OCI-LY7 (cell line): ENCODE data around the gene LCP1. TPM values are rescaled to one million over a fixed set of nuclear protein-coding genes. Genes with fewer than 3 reads are reported as not detected.
"Not testable (repeated sequence)": the region's sequence is repeated elsewhere in the genome, so short reads cannot be mapped to it uniquely, and the experiment has no call there.

ENCODE experiments used
- BruUV-seq: library from RNA; stranded (reverse); fragments of 400-500 nt; replicated peaks from 2 replicates; lab custom pipeline; 2021; lab: Mats Ljungman, UMichigan
- CTCF ChIA-PET: fragments of 300-600 bp; sonication (Branson Sonifier 250); formaldehyde crosslinking; loops from one replicate; lab custom pipeline; 2022; ENCODE audit warnings: antibody characterized with exemption; ENCODE audit not compliant: unreplicated experiment; lab: Charles Lee
- POLR2A ChIA-PET: fragments of 300-600 bp; sonication (Branson Sonifier 250); formaldehyde crosslinking; loops from one replicate; lab custom pipeline; 2022; ENCODE audit warnings: antibody characterized with exemption; lab: Charles Lee
- DNase-seq: peaks from one replicate; pipeline ENCODE4 v3.0.0-alpha.2; 2015; ENCODE audit warnings: low spot score
- H2AFZ ChIP-seq: fragments of 200-600 bp; sonication (generic), shearing (Covaris generic); 2 replicates; pipeline ENCODE4 v1.6.1; 2014; ENCODE audit warnings: mild to moderate bottlenecking, antibody characterized with exemption, low read length, moderate library complexity
- H3K27ac ChIP-seq: fragments of 200-600 bp; sonication (generic); 2 replicates; pipeline ENCODE4 v1.5.1; 2014; ENCODE audit warnings: mixed run types, low read depth, mild to moderate bottlenecking, moderate library complexity, low read length, inconsistent platforms; ENCODE audit not compliant: poor library complexity, severe bottlenecking
- H3K36me3 ChIP-seq: fragments of 200-600 bp; sonication (generic); 2 replicates; pipeline ENCODE4 v1.6.1; 2014; ENCODE audit warnings: mild to moderate bottlenecking, antibody characterized with exemption, low read length, moderate library complexity, mixed read lengths; ENCODE audit not compliant: insufficient read depth
- H3K4me1 ChIP-seq: fragments of 200-600 bp; sonication (generic); 2 replicates; pipeline ENCODE4 v1.5.1; 2014; ENCODE audit warnings: mild to moderate bottlenecking, low read length; ENCODE audit not compliant: insufficient read depth, poor library complexity, severe bottlenecking
- H3K4me2 ChIP-seq: fragments of 200-600 bp; sonication (generic); 2 replicates; pipeline ENCODE4 v1.6.1; 2014; ENCODE audit warnings: mild to moderate bottlenecking, low read length
- H3K4me3 ChIP-seq: fragments of 200-600 bp; sonication (generic); 2 replicates; pipeline ENCODE4 v1.5.1; 2014; ENCODE audit warnings: mild to moderate bottlenecking, low read depth, low read length; ENCODE audit not compliant: poor library complexity, severe bottlenecking
- H3K79me2 ChIP-seq: fragments of 200-600 bp; sonication (generic); 2 replicates; pipeline ENCODE4 v1.6.1; 2016; ENCODE audit warnings: low read depth, mild to moderate bottlenecking, low read length, moderate library complexity, mixed read lengths; ENCODE audit not compliant: insufficient read depth
- H3K9me2 ChIP-seq: fragments of 200-600 bp; sonication (generic); 2 replicates; pipeline ENCODE4 v1.6.1; 2016; ENCODE audit warnings: mild to moderate bottlenecking, low read length, mixed read lengths; ENCODE audit not compliant: insufficient read depth
- H3K9me3 ChIP-seq: fragments of 200-600 bp; sonication (generic); 2 replicates; pipeline ENCODE4 v1.6.1; 2014; ENCODE audit warnings: mild to moderate bottlenecking, mixed run types, low read length, mixed read lengths
- H4K20me1 ChIP-seq: fragments of 200-600 bp; sonication (generic); 2 replicates; pipeline ENCODE4 v1.6.1; 2014; ENCODE audit warnings: mild to moderate bottlenecking, antibody characterized with exemption, low read length, moderate library complexity, mixed read lengths; ENCODE audit not compliant: insufficient read depth
- EZH2phosphoT487 ChIP-seq: fragments of 200-600 bp; sonication (generic); IDR thresholded peaks from 2 replicates; pipeline ENCODE4 v1.6.1; 2018; ENCODE audit warnings: low read depth, borderline replicate concordance, mild to moderate bottlenecking, mixed run types, antibody characterized with exemption, low read length, moderate library complexity, mixed read lengths
- intact Hi-C: fragments of 100-400 bp; cut with micrococcal nuclease; formaldehyde crosslinking; loops from one replicate; pipeline ENCODE4 v1.10.0; 2022; ENCODE audit not compliant: unreplicated experiment
- total RNA-seq, 2 experiments: library from RNA; depleted of rRNA in 1 of 2; stranded (reverse); fragments of >200 nt in 1 of 2; shearing (Covaris generic) in 1 of 2; gene quantifications; 2 replicates each; pipeline ENCODE4 v1.2.3, GENCODE V29; 2014 to 2022
- TF ChIP-seq, protein P1 (sequence below): fragments of 200-600 bp; sonication (generic); conservative IDR thresholded peaks from 2 replicates; pipeline ENCODE4 v1.5.1; 2014; ENCODE audit warnings: mild to moderate bottlenecking, antibody characterized with exemption, low read length, moderate library complexity, mixed read lengths

The LCP1 gene
- total RNA-seq, 2 experiments from 2014 or later, result 292 to 565 TPM

DNA sequence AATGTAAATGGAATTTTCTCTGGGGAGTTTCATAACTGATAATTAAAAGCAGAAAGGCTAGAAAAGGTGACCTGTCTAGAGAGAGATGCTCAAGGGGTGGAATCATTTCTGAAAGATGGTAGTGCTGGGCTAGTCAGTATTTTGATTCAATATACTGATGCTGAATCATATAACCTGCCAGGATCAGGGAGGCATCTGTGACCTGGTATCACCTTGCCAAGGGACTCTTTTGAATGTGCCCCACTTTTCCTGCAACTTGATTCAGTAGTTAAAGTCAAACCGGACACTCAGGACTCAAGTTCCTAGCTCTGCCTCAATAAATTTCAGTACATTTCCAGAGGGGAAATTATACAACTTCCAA is 15.8 kb downstream of the LCP1 start:
- DNase-seq, result no peak
- Histone ChIP-seq H3K79me2 (peaks cover 91% of the 10 kb centered on the region), H3K9me2 (no peaks in the 10 kb centered on the region), H3K9me3 (peaks cover 13% of the 10 kb centered on the region; the same call in 1 of the 2 replicates), H3K4me1 (peaks cover 77% of the 10 kb centered on the region), H2AFZ (no peak overlapping the region), H4K20me1 (peaks cover 61% of the 10 kb centered on the region), H3K4me3 (peak overlapping the region; percentile 38), H3K27ac (peak overlapping the region; percentile 56), H3K4me2 (peak overlapping the region; percentile 89), H3K36me3 (peaks cover 83% of the 10 kb centered on the region)
- intact Hi-C loops, result loop anchor here (2.0 kb wide), 1 partner anchor 15 kb away; no protein-coding TSS in a partner anchor
- ChIA-PET CTCF (no interaction called here), POLR2A (interaction anchor here (2.6 to 4.5 kb wide), 2 partner anchors 10 to 13 kb away, joined by 18 to 30 read pairs; no protein-coding TSS in a partner anchor)
- TF ChIP-seq EZH2phosphoT487, result no peak
- TF ChIP-seq, protein P1, sequence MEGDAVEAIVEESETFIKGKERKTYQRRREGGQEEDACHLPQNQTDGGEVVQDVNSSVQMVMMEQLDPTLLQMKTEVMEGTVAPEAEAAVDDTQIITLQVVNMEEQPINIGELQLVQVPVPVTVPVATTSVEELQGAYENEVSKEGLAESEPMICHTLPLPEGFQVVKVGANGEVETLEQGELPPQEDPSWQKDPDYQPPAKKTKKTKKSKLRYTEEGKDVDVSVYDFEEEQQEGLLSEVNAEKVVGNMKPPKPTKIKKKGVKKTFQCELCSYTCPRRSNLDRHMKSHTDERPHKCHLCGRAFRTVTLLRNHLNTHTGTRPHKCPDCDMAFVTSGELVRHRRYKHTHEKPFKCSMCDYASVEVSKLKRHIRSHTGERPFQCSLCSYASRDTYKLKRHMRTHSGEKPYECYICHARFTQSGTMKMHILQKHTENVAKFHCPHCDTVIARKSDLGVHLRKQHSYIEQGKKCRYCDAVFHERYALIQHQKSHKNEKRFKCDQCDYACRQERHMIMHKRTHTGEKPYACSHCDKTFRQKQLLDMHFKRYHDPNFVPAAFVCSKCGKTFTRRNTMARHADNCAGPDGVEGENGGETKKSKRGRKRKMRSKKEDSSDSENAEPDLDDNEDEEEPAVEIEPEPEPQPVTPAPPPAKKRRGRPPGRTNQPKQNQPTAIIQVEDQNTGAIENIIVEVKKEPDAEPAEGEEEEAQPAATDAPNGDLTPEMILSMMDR, result no peak
- no TSS peak for BruUV-seq

DNA sequence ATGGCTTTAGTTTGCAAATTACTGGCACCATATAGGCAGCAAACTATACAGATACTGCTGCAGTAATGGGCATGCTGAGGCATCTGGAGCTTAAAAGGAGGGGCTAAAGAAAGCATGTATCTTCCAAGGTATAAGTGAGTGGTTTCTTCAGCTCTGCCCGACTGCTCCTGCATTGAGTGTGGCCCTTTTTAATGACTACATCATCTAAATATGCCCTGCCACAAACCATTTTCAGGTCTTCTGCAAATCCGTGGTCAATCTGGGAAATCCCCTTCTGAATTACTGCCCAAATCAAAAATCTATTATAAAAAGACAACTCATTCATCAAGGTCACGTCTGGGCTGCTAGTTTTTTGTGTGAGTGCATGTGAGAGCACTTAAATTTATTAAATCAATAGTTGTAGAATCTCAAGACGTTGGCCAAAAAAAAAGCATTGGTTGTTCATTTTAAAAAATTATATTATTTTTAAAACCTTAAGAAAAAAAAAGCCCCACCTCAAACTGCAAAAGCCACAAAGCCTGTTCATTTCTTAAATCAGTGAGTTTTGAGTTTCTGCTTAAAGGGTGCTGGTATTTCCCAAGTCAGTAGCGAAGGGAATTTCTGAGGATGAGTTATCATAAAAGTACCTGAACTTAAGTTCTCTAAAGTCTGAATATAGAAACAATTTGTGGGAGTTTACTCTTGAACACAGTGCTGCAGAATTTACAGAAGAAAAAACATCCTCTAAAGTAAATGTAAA is 16.3 kb downstream of the LCP1 start:
- ChIA-PET CTCF (no interaction called here), POLR2A (interaction anchor here (0.6 to 4.5 kb wide), 3 partner anchors 13 to 235 kb away, joined by 3 to 30 read pairs (median 3); no protein-coding TSS in a partner anchor)
- peaks cover 56% of the 10 kb centered on the region for H4K20me1 ChIP-seq
- intact Hi-C loops, result loop anchor here (2.0 kb wide), 1 partner anchor 15 kb away; no protein-coding TSS in a partner anchor
- no peak for TF ChIP-seq EZH2phosphoT487
- TF ChIP-seq, protein P1, result no peak
- peaks cover 82% of the 10 kb centered on the region for H3K36me3 ChIP-seq
- BruUV-seq, result TSS peak; percentile 0
- H2AFZ ChIP-seq, result no peak overlapping the region
- H3K27ac ChIP-seq, result peak overlapping the region; percentile 56
- peaks cover 77% of the 10 kb centered on the region for H3K4me1 ChIP-seq
- H3K4me2 ChIP-seq, result peak overlapping the region; percentile 89
- H3K79me2 ChIP-seq, result peaks cover 91% of the 10 kb centered on the region
- H3K9me2 ChIP-seq, result no peaks in the 10 kb centered on the region
- H3K4me3 ChIP-seq, result peak overlapping the region; percentile 38
- DNase-seq, result peak; percentile 51
- peaks cover 13% of the 10 kb centered on the region; the same call in 1 of the 2 replicates for H3K9me3 ChIP-seq

DNA sequence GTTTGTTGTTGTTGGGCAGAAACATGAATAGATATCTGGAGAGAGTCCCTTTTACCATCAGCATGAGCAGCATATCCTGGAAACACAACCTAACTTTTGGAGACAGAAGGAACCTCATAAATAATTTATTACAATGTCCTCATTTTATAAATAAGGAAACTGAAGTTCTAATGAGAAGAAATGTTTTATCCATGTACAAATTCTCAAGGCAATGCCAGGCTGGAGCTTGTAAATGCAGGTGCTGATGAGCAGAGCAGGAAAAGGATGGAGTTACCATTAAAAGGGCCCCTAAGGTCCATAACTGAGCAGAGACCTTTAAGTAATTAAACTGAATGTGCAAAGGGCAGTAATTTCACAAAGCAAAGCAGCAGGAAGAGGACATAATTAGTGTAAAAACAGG is 17.3 kb downstream of the LCP1 start:
- Histone ChIP-seq H3K9me2 (no peaks in the 10 kb centered on the region), H3K79me2 (peaks cover 91% of the 10 kb centered on the region), H2AFZ (no peak overlapping the region), H4K20me1 (peaks cover 53% of the 10 kb centered on the region), H3K9me3 (peaks cover 13% of the 10 kb centered on the region; the same call in 1 of the 2 replicates), H3K4me2 (peak overlapping the region; percentile 89), H3K36me3 (peaks cover 82% of the 10 kb centered on the region), H3K27ac (peak overlapping the region; percentile 11), H3K4me1 (peaks cover 73% of the 10 kb centered on the region), H3K4me3 (no peak overlapping the region)
- ChIA-PET CTCF (no interaction called here), POLR2A (no interaction called here)
- no TSS peak for BruUV-seq
- intact Hi-C loops, result no loop called here
- DNase-seq, result no peak
- TF ChIP-seq, protein P1, result no peak
- no peak for TF ChIP-seq EZH2phosphoT487

DNA sequence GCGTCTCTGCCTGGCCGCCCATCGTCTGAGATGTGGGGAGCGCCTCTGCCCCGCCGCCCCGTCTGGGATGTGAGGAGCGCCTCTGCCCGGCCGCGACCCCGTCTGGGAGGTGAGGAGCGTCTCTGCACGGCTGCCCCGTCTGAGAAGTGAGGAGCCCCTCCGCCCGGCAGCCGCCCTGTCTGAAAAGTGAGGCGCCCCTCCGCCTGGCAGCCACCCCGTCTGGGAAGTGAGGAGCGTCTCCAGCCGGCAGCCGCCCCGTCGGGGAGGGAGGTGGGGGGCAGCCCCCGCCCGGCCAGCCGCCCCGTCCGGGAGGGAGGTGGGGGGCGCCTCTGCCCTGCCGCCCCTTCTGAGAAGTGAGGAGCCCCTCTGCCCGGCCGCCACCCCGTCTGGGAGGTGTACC is 19.2 kb downstream of the LCP1 start:
- Histone ChIP-seq H3K9me3 (peaks cover 13% of the 10 kb centered on the region; the same call in 1 of the 2 replicates), H4K20me1 (peaks cover 48% of the 10 kb centered on the region), H3K79me2 (peaks cover 88% of the 10 kb centered on the region), H3K36me3 (peaks cover 82% of the 10 kb centered on the region), H3K4me1 (peaks cover 54% of the 10 kb centered on the region)
- H3K4me2 ChIP-seq, DNase-seq, CTCF ChIA-PET, H3K4me3 ChIP-seq, BruUV-seq, H2AFZ ChIP-seq, intact Hi-C loops, H3K9me2 ChIP-seq, H3K27ac ChIP-seq: not testable (repeated sequence)
- POLR2A ChIA-PET, result interaction anchor here (1.9 kb wide), 1 partner anchor 14 kb away, joined by 9 read pairs; no protein-coding TSS in a partner anchor
